Hindlimb muscle (tissue), 1 donor: ENCODE measurements around the gene SLCO1C1. TPM values are rescaled to one million over a fixed set of nuclear protein-coding genes. Genes with fewer than 3 reads are reported as not detected.
A peak's percentile ranks its signal among the peaks of the same experiment; 100 is the strongest.
"Not testable (repeated sequence)": the region's sequence is repeated elsewhere in the genome, so short reads cannot be mapped to it uniquely, and the experiment has no call there.

Experiments used
- DNase-seq: peaks from one replicate; pipeline ENCODE4 v3.0.0-alpha.2; 2013
- polyA plus RNA-seq: library from polyadenylated mRNA; unstranded; fragments of 120-200 nt; gene quantifications from one replicate; pipeline ENCODE4 v1.2.1, GENCODE V29; 2013; ENCODE audit not compliant: insufficient read length

SLCO1C1 gene
- polyA plus RNA-seq, result 0.59 TPM

GRCh38 chr12:20695232-20695631 is at the start of gene SLCO1C1:
SLCO1C1 (plus strand) TSS chr12:20695332; CDS start chr12:20699577, 4,245 bp downstream.
- DNase-seq, result no peak

DNA sequence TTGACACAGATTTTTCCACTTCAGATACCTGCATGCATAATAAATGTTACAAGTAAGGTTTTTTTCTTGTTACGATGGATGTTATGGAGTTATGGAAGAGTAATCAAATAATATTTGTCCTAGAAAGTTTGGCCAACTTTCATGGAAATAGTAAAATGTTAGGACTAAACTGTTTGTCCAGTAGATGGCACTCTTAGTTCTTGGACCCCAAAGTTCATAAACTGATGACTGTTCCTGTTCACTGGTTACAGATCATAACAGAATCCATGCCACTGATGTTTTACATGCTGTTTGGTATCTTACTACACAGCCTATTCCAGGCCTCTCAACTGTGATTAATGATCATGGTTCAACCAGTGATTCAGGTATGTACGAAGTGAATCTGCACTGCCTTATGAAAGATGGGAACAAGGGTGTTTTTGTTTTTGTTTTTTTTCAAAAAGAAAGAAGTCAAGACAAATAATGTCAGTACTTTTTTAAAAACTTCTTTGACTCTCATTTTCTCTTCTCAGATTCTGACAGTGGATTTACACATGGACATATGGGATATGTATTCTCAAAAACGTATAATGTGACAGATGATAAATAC is 48.8 kb upstream of the SLCO1C1 start:
- DNase-seq, result no peak

DNA sequence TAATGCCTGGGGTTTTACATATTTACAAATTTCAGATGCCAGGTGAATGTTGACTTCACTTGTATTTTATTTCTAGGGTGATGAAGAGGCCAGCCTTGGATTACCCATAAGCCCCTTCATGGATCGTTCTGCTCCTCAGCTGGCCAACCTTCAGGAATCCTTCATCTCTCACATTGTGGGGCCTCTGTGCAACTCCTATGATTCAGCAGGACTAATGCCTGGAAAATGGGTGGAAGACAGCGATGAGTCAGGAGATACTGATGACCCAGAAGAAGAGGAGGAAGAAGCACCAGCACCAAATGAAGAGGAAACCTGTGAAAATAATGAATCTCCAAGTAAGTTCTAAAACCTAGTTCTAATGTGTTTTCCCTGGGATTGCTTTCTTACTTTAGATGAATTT is 41.3 kb upstream of the SLCO1C1 start:
- no peak for DNase-seq

- DNase-seq, result no peak
Measured at GRCh38 chr12:20656600-20656999, 38.5 kb upstream of the SLCO1C1 start.

GRCh38 chr12:20657496-20657895 is 37.6 kb upstream of the SLCO1C1 start:
- no peak for DNase-seq

GRCh38 chr12:20681334-20681733 is 13.8 kb upstream of the SLCO1C1 start:
- DNase-seq, result no peak

- DNase-seq, result peak; percentile 8
Measured at GRCh38 chr12:20696181-20696905, 1.2 kb downstream of the SLCO1C1 start.

DNA sequence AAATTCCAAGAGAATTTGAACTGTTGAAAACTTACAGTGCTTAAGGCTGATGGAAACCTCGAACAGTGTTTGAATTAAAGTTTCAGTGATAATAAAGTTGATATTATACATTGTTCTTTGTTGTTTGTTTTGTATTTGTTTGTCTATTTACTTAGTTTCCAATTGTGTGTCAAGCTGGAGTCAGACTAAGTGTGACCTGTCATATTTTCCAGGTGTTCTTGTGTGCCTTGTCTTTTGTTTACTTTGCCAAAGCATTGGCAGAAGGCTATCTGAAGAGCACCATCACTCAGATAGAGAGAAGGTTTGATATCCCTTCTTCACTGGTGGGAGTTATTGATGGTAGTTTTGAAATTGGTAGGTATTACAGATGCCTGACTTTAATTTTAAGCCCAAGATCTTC is 6.0 kb downstream of the SLCO1C1 start:
- DNase-seq, result no peak

DNA sequence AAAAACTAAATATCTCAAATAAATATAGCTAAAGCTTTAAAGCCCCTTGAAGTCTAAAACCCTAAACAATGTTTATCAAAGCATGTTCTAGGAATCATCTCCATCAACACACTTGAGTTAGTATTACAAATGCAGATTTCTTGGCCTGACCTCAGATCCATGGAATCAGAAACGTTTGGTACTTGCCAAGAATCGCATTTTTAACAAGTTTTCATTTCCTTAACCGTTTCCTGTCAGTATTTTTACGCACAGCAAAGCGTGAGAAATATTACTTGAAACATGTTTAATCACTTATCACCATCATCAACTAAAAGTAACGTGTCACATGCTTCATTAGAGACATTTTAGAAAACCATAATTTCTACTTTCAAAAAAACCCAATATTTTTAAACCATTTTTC is 9.7 kb downstream of the SLCO1C1 start:
- no peak for DNase-seq

GRCh38 chr12:20711846-20712245 is 16.7 kb downstream of the SLCO1C1 start:
- no peak for DNase-seq

- DNase-seq, result no peak
Measured at GRCh38 chr12:20716037-20716436, 20.9 kb downstream of the SLCO1C1 start.

DNA sequence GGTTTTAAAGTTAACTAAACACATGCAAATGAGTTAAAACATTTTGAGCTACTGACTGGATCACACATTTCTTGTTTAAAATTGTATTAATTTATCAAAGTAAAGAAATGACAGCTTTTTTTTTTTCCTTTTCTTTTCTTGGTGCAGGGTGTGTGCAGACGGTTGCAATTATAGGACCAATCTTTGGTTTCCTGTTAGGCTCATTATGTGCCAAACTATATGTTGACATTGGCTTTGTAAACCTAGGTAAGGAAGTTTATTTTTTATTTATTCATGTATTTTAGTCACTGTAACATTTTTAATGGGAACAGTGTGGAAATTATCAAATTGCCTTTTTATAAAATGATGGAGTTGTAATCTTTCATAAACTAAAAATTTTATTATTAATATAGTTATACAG is 21.9 kb downstream of the SLCO1C1 start:
- DNase-seq, result no peak

GRCh38 chr12:20718294-20718693 is 23.2 kb downstream of the SLCO1C1 start:
- no peak for DNase-seq

GRCh38 chr12:20722142-20722541 is 27.0 kb downstream of the SLCO1C1 start:
- no peak for DNase-seq

GRCh38 chr12:20731274-20731673 is 36.1 kb downstream of the SLCO1C1 start:
- no peak for DNase-seq

- no peak for DNase-seq
Measured at GRCh38 chr12:20740972-20741371, 45.8 kb downstream of the SLCO1C1 start.

DNA sequence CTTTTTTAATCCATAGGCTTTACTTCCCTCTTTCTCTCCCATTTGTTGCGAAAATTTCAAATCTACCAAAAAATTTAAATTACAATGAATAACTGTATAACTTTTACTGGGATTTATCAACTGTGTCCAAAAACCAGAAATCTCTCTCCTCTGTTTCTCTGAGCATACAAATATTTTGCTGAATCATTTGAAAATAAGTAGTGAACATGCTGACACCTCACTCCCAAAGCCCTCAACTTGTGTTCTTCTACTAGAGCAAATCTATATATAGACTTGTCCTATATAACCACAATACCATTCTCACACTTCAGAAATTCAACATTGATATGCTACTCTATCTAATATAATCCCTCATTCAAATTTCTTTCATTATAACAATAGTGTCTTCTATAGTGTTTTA is 53.1 kb downstream of the SLCO1C1 start:
- no peak for DNase-seq

DNA sequence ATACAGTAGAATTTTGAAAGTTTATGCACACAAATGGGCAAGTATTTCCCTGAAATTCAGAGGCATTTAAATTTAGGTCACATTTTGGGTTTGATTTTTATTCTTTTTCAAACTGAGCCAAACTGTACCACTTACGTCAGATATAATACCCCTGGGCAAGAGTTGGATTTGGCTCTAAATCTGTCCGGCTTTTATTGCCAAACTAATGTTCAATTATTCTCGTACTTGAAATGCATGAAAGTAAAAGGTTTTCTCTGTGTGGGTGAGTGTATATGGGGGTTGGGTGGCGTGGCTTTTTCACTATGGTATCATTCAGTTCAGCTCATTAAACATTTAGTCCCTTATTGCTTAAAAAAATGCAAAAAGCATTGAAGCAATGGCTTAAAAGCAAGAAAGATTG is 55.9 kb downstream of the SLCO1C1 start:
- DNase-seq, result no peak

GRCh38 chr12:20777420-20777819 is 82.3 kb downstream of the SLCO1C1 start:
- DNase-seq, result no peak

DNA sequence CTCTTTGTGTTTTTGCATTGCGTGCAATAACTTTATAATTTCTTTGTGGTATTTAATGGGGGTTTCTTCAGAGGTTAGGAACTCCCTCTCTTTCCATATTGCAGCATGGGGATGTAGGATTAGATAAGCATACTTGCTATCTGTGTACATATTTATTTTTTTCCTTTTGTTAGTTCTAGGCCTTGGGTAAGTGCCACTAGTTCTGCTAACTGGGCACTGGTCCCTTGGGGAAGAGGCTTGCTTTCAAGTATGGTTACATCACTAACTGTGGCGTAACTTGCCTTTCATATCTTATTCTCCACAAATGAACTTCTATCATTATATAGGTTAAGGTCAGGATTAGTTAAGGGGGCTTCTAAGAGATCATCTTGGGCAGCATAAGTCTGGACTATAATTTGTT is 83.8 kb downstream of the SLCO1C1 start:
- no peak for DNase-seq

GRCh38 chr12:20779971-20780370 is 84.8 kb downstream of the SLCO1C1 start:
- DNase-seq, result not testable (repeated sequence)

GRCh38 chr12:20783796-20784357 is 88.7 kb downstream of the SLCO1C1 start:
- not testable (repeated sequence) for DNase-seq

GRCh38 chr12:20792971-20793370 is 97.8 kb downstream of the SLCO1C1 start:
- DNase-seq, result no peak

- peak; percentile 24 for DNase-seq
Measured at GRCh38 chr12:20798554-20798953, 103.4 kb downstream of the SLCO1C1 start.
